ENCODE measurements around the gene MRM1.

MRM1 gene

GRCh38 chr17:36611345-36612072, 10.1 kb downstream of the MRM1 start:
- no peaks in the 10 kb centered on the region for H3K9me3 ChIP-seq (ENCODE audit: low read length)
- H3K9me2 ChIP-seq (ENCODE audit: low read depth, low read length) = no peaks in the 10 kb centered on the region
- H3K79me2 ChIP-seq (ENCODE audit: insufficient read depth, low read length) = no peaks in the 10 kb centered on the region
- no peak overlapping the region for H3K4me2 ChIP-seq (ENCODE audit: low read length)
- H3K36me3 ChIP-seq (ENCODE audit: insufficient read depth, low read length) = peaks cover 5% of the 10 kb centered on the region
- H3K27ac ChIP-seq (ENCODE audit: low read depth, low read length, poor library complexity, severe bottlenecking) = no peak overlapping the region
- TF ChIP-seq EZH2 (IDR thresholded peaks at IDR 0.05; ENCODE audit: borderline replicate concordance, low read length) = no peak
- no peak overlapping the region for H3K9ac ChIP-seq (ENCODE audit: low read length)
- H3K4me1 ChIP-seq (ENCODE audit: insufficient read depth, low read length, severe bottlenecking) = peaks cover 14% of the 10 kb centered on the region
- no peaks in the 10 kb centered on the region for H3F3A ChIP-seq (ENCODE audit: insufficient read depth, low read length)
- H3K4me3 ChIP-seq (ENCODE audit: low read depth, low read length, poor library complexity, severe bottlenecking) = no peak overlapping the region
- no peaks in the 10 kb centered on the region for H4K20me1 ChIP-seq (ENCODE audit: insufficient read depth, low read length)
- H2AFZ ChIP-seq (ENCODE audit: low read length) = no peak overlapping the region
- no peaks in the 10 kb centered on the region for H3K27me3 ChIP-seq (ENCODE audit: insufficient read depth, low read length)

GRCh38 chr17:36612323-36612722, 10.9 kb downstream of the MRM1 start:
- Histone ChIP-seq H3K9me2 (ENCODE audit: low read depth, low read length) (no peaks in the 10 kb centered on the region), H3K27ac (ENCODE audit: low read depth, low read length, poor library complexity, severe bottlenecking) (no peak overlapping the region)

GRCh38 chr17:36613155-36613554, 11.8 kb downstream of the MRM1 start:
- H3K4me2 ChIP-seq (ENCODE audit: low read length) = no peak overlapping the region
- peaks cover 11% of the 10 kb centered on the region for H3K4me1 ChIP-seq (ENCODE audit: insufficient read depth, low read length, severe bottlenecking)
- no peaks in the 10 kb centered on the region for H4K20me1 ChIP-seq (ENCODE audit: insufficient read depth, low read length)
- no peaks in the 10 kb centered on the region for H3K27me3 ChIP-seq (ENCODE audit: insufficient read depth, low read length)
- H3F3A ChIP-seq (ENCODE audit: insufficient read depth, low read length) = no peaks in the 10 kb centered on the region
- H3K9me3 ChIP-seq (ENCODE audit: low read length) = no peaks in the 10 kb centered on the region
- H3K36me3 ChIP-seq (ENCODE audit: insufficient read depth, low read length) = peaks cover 5% of the 10 kb centered on the region
- no peak overlapping the region for H3K27ac ChIP-seq (ENCODE audit: low read depth, low read length, poor library complexity, severe bottlenecking)
- TF ChIP-seq EZH2 (IDR thresholded peaks at IDR 0.05; ENCODE audit: borderline replicate concordance, low read length) = no peak
- H3K79me2 ChIP-seq (ENCODE audit: insufficient read depth, low read length) = no peaks in the 10 kb centered on the region
- no peak overlapping the region for H2AFZ ChIP-seq (ENCODE audit: low read length)
- no peaks in the 10 kb centered on the region for H3K9me2 ChIP-seq (ENCODE audit: low read depth, low read length)
- H3K4me3 ChIP-seq (ENCODE audit: low read depth, low read length, poor library complexity, severe bottlenecking) = no peak overlapping the region
- no peak overlapping the region for H3K9ac ChIP-seq (ENCODE audit: low read length)

More at GRCh38 chr17:36612323-36612722, 10.9 kb downstream of the MRM1 start:
- no peak overlapping the region for H3K9ac ChIP-seq (ENCODE audit: low read length)
- no peak overlapping the region for H2AFZ ChIP-seq (ENCODE audit: low read length)
- TF ChIP-seq EZH2 (IDR thresholded peaks at IDR 0.05; ENCODE audit: borderline replicate concordance, low read length) (no peak), CTCF (IDR thresholded peaks at IDR 0.05; ENCODE audit: low read length) (no peak)
- no peaks in the 10 kb centered on the region for H3K9me3 ChIP-seq (ENCODE audit: low read length)
- peaks cover 14% of the 10 kb centered on the region for H3K4me1 ChIP-seq (ENCODE audit: insufficient read depth, low read length, severe bottlenecking)
- no peaks in the 10 kb centered on the region for H4K20me1 ChIP-seq (ENCODE audit: insufficient read depth, low read length)
- H3K27me3 ChIP-seq (ENCODE audit: insufficient read depth, low read length) = no peaks in the 10 kb centered on the region
- no peak overlapping the region for H3K4me2 ChIP-seq (ENCODE audit: low read length)
- peaks cover 5% of the 10 kb centered on the region for H3K36me3 ChIP-seq (ENCODE audit: insufficient read depth, low read length)
- H3K79me2 ChIP-seq (ENCODE audit: insufficient read depth, low read length) = no peaks in the 10 kb centered on the region
- H3F3A ChIP-seq (ENCODE audit: insufficient read depth, low read length) = no peaks in the 10 kb centered on the region
- no peak overlapping the region for H3K4me3 ChIP-seq (ENCODE audit: low read depth, low read length, poor library complexity, severe bottlenecking)

- H3K4me2 ChIP-seq (ENCODE audit: low read length) = no peak overlapping the region
- TF ChIP-seq EZH2 (IDR thresholded peaks at IDR 0.05; ENCODE audit: borderline replicate concordance, low read length) (no peak), CTCF (IDR thresholded peaks at IDR 0.05; ENCODE audit: low read length) (no peak)
- H3K4me3 ChIP-seq (ENCODE audit: low read depth, low read length, poor library complexity, severe bottlenecking) = no peak overlapping the region
- peaks cover 5% of the 10 kb centered on the region; the same call in 1 of the 2 replicates for H3K36me3 ChIP-seq (ENCODE audit: insufficient read depth, low read length)
- no peaks in the 10 kb centered on the region for H3K27me3 ChIP-seq (ENCODE audit: insufficient read depth, low read length)
- H3K4me1 ChIP-seq (ENCODE audit: insufficient read depth, low read length, severe bottlenecking) = peaks cover 5% of the 10 kb centered on the region
- H4K20me1 ChIP-seq (ENCODE audit: insufficient read depth, low read length) = no peaks in the 10 kb centered on the region
- H3K9ac ChIP-seq (ENCODE audit: low read length) = no peak overlapping the region
- H3K79me2 ChIP-seq (ENCODE audit: insufficient read depth, low read length) = no peaks in the 10 kb centered on the region
- H3F3A ChIP-seq (ENCODE audit: insufficient read depth, low read length) = no peaks in the 10 kb centered on the region
- H2AFZ ChIP-seq (ENCODE audit: low read length) = no peak overlapping the region
- no peaks in the 10 kb centered on the region for H3K9me2 ChIP-seq (ENCODE audit: low read depth, low read length)
- no peaks in the 10 kb centered on the region for H3K9me3 ChIP-seq (ENCODE audit: low read length)
- no peak overlapping the region for H3K27ac ChIP-seq (ENCODE audit: low read depth, low read length, poor library complexity, severe bottlenecking)
Observed at GRCh38 chr17:36614081-36614480, 12.7 kb downstream of the MRM1 start.
